A549 (cell line): Measurements from ENCODE around the gene APP.

ENCODE experiments used
- KDM1A ChIP-seq: fragments of 200-600 bp; sonication (generic); IDR thresholded peaks from 2 replicates; pipeline ENCODE4 v1.6.1; 2016; ENCODE audit warnings: low read depth, mild to moderate bottlenecking
- POLR2A ChIP-seq: IDR thresholded peaks from 2 replicates; pipeline ENCODE4 v1.6.1; 2012; ENCODE audit warnings: mild to moderate bottlenecking, low read length

DNA sequence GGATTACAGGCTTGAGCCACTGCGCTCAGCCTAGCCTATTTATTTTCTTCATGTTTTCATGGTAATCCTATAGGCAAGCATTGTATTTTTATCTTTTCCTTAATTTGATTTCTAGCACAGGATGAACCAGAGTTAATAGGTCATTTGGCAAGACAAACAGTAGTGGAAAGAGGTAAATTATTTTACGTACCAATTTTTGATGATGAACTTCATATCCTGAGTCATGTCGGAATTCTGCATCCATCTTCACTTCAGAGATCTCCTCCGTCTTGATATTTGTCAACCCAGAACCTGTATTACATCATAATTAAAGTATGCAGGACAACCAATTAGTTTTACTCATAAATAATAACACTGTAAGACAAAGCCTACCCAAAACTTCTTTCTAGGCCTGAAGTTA is 273.2 kb downstream of the APP start:
- TF ChIP-seq POLR2A (no peak), KDM1A (no peak)
